NCI-H2029 (cell line): ENCODE measurements around the gene TMEM245.
"Not testable (repeated sequence)": the region's sequence is repeated elsewhere in the genome, so short reads cannot be mapped to it uniquely, and the experiment has no call there.

Source experiments
- DNase-seq: peaks from one replicate; lab custom pipeline; 2025; lab: John Stamatoyannopoulos, UW

TMEM245 gene

GRCh38 chr9:109132567-109133021 is 12.8 kb upstream of the TMEM245 start:
- DNase-seq: no peak

GRCh38 chr9:109129470-109130197 is 9.9 kb upstream of the TMEM245 start:
- no peak for DNase-seq

GRCh38 chr9:109126671-109127070 is 6.9 kb upstream of the TMEM245 start:
- DNase-seq: not testable (repeated sequence)

- DNase-seq: no peak
Measured at GRCh38 chr9:109124121-109124520, 4.4 kb upstream of the TMEM245 start.

GRCh38 chr9:109122726-109123621 is 3.2 kb upstream of the TMEM245 start:
- no peak for DNase-seq

- no peak for DNase-seq
Measured at GRCh38 chr9:109121232-109121796, 1.6 kb upstream of the TMEM245 start.

GRCh38 chr9:109120204-109120789 is 550 bp upstream of the TMEM245 start:
- no peak for DNase-seq

- no peak for DNase-seq
Measured at GRCh38 chr9:109118808-109119438, 824 bp downstream of the TMEM245 start.

GRCh38 chr9:109117856-109118807 is 1.6 kb downstream of the TMEM245 start:
- no peak for DNase-seq

- DNase-seq: no peak
Measured at GRCh38 chr9:109115931-109116526, 3.7 kb downstream of the TMEM245 start.

GRCh38 chr9:109114670-109115069 is 5.1 kb downstream of the TMEM245 start:
- no peak for DNase-seq

GRCh38 chr9:109113892-109114609 is 5.7 kb downstream of the TMEM245 start:
- DNase-seq: no peak

- DNase-seq: no peak
Measured at GRCh38 chr9:109113254-109113653, 6.5 kb downstream of the TMEM245 start.

GRCh38 chr9:109110329-109111021 is 9.3 kb downstream of the TMEM245 start:
- DNase-seq: no peak

- DNase-seq: no peak
Measured at GRCh38 chr9:109109967-109110328, 9.8 kb downstream of the TMEM245 start.

GRCh38 chr9:109108318-109108717 is 11.4 kb downstream of the TMEM245 start:
- DNase-seq: peak; percentile 13

- no peak for DNase-seq
Measured at GRCh38 chr9:109107402-109108240, 12.1 kb downstream of the TMEM245 start.

- peak; percentile 60 for DNase-seq
Measured at GRCh38 chr9:109101810-109102209, 17.9 kb downstream of the TMEM245 start.
